Heart right ventricle (tissue), 16 donors: ENCODE results near the gene EXD2. TPM values are rescaled to one million over a fixed set of nuclear protein-coding genes. Genes with fewer than 3 reads are reported as not detected.
"Not testable (repeated sequence)": the region's sequence is repeated elsewhere in the genome, so short reads cannot be mapped to it uniquely, and the experiment has no call there.

Experiments
- ATAC-seq, 8 donors: fragments of 200-7000 bp; cut with Tn5 transposase; one replicate each; pipeline ENCODE4 v1.9.1; 2020; ENCODE audit warnings: mild to moderate bottlenecking in 8 of 8, moderate library complexity in 8 of 8, moderate number of reproducible peaks in 1 of 8
- DNase-seq, 2 donors: peaks; one replicate each; pipeline ENCODE4 v3.0.0-alpha.2; 2020
- H3K27ac ChIP-seq, 10 donors: fragments of 200-600 bp; sonication (generic) in 2 of 10; one replicate each; pipeline versions ENCODE4 v1.5.0 to v1.8.0; 2020 to 2022; ENCODE audit warnings: mild to moderate bottlenecking in 3 of 10
- H3K27me3 ChIP-seq, 7 donors: fragments of 200-600 bp; one replicate each; pipeline ENCODE4 v1.8.0; 2021 to 2022; ENCODE audit warnings: mild to moderate bottlenecking in 2 of 7
- H3K36me3 ChIP-seq, 9 donors: fragments of 200-600 bp; sonication (generic) in 1 of 9; one replicate each; pipeline versions ENCODE4 v1.5.0 to v1.8.0; 2020 to 2022; ENCODE audit warnings: mild to moderate bottlenecking in 2 of 9
- H3K4me1 ChIP-seq, 9 donors: fragments of 200-600 bp; sonication (generic) in 1 of 9; one replicate each; pipeline versions ENCODE4 v1.5.0 to v1.8.0; 2020 to 2022; ENCODE audit warnings: mild to moderate bottlenecking in 4 of 9
- H3K4me3 ChIP-seq, 10 donors: fragments of 200-600 bp; sonication (generic) in 2 of 10; one replicate each; pipeline versions ENCODE4 v1.5.0 to v1.8.0; 2020 to 2022; ENCODE audit warnings: mild to moderate bottlenecking in 7 of 10, moderate library complexity in 2 of 10
- H3K9me3 ChIP-seq, 11 donors: fragments of 200-600 bp in 10 of 11; sonication (generic) in 2 of 11; one replicate each; pipeline versions ENCODE4 v1.5.0 to v1.8.0; 2013 to 2022; ENCODE audit warnings: mild to moderate bottlenecking in 2 of 11, control low read depth in 1 of 11, moderate library complexity in 1 of 11
- CTCF ChIP-seq, 9 donors: fragments of 200-600 bp; sonication (generic) in 2 of 9; IDR thresholded peaks; one replicate each; pipeline versions ENCODE4 v1.5.0 to v1.8.0; 2021 to 2022; ENCODE audit warnings: antibody characterized with exemption in 9 of 9, mild to moderate bottlenecking in 5 of 9, moderate library complexity in 1 of 9
- WGBS, 2 donors: extraction: QIAGEN DNeasy Blood & Tissue Kit; methylation state at CpG; one replicate each; pipeline ENCODE4 v1.1.7; 2013; ENCODE audit warnings: inconsistent platforms in 1 of 2; 5-methylcytosine and 5-hydroxymethylcytosine counted together
- intact Hi-C, 10 donors: fragments of 100-400 bp; cut with DNase I; formaldehyde crosslinking; loops; one replicate each; pipeline versions ENCODE4 v1.11.1 to v1.14.2; 2022
- polyA plus RNA-seq, 2 donors: library from polyadenylated mRNA; stranded (reverse); fragments of 200-250 nt; gene quantifications; one replicate each; pipeline ENCODE4 v1.2.3, GENCODE V29; 2013
- total RNA-seq, 10 donors: library from RNA; stranded (reverse); fragmentation: NEBNext Ultra II Directional in 3 of 10; extraction: Animal tissue kit (Norgen Biotek cat#: 25700) in 3 of 10; gene quantifications; one replicate each; pipeline versions ENCODE4 v1.2.1 to v1.2.4, GENCODE V29; 2021 to 2023
- donor health status: Arrhythmogenic right ventricular cardiomyopathy.
- donor health status: ischemic (EF 13 %, LVEDD 7.1; RV severe dilation, severe dysfunction).
- donor health status: healthy with polysubstance abuse.
- donor health status: DM: no; HTN: yes; CAD: no.
- donor health status: DM: no; HTN: no; CAD: no.
- donor health status: ischemic (EF 25% LVEDD 6.9; RV normal size, moderate dysfunction).
- donor health status: ischemic (EF 25% LVEDD 5.7; RV mildly dilated, moderate dysfunction).
- donor health status: healthy.
- donor health status: DM: yes; HTN: yes; CAD: no.
- donor health status: Ischemic cardiomyopathy.
- donor health status: ischemic (EF 35%, LVEDD 5.7; RV mildly dilated, moderate dysfunction).
- donor health status: nonischemic (EF 11% LVEDD 7.7; RV severe dilation, severe dysfunction).
- donor health status: DM: yes; HTN: yes; CAD: no.
- donor health status: PGD.
- donor health status: ischemic (EF 29% LVEDD 5.4; RV normal size, mild dysfunction).
- donor health status: nonischemic (EF 23%, LVEDD 6.1; RV moderate dilation, normal function).

The EXD2 gene
- total and polyA plus RNA-seq, 12 donors, result 9.8 to 22.4 (median 16.2) TPM

GRCh38 chr14:69161590-69161989, 29.7 kb upstream of the EXD2 start:
- 74 to 75% methylated on average over 1 of the region's 1 CpG for WGBS, 2 donors
- no peak overlapping the region for H3K4me3 ChIP-seq

GRCh38 chr14:69165787-69166186, 25.5 kb upstream of the EXD2 start:
- intact Hi-C loops, H3K4me3 ChIP-seq, H3K36me3 ChIP-seq, DNase-seq, ATAC-seq, H3K4me1 ChIP-seq, H3K27ac ChIP-seq: not testable (repeated sequence)
- Histone ChIP-seq H3K9me3 (peaks cover 0 to 17% (median 0%) of the 10 kb centered on the region in 11 donors), H3K27me3 (peaks cover 0 to 14% (median 0%) of the 10 kb centered on the region in 7 donors)
- 88 to 92% methylated on average over 2 of the region's 2 CpGs for WGBS, 2 donors

More at GRCh38 chr14:69161590-69161989, 29.7 kb upstream of the EXD2 start:
- no peaks in the 10 kb centered on the region for H3K36me3 ChIP-seq
- peaks cover 0 to 17% (median 0%) of the 10 kb centered on the region in 11 donors for H3K9me3 ChIP-seq
- DNase-seq (no peak), ATAC-seq (no peak)
- peaks cover 0 to 19% (median 0%) of the 10 kb centered on the region in 7 donors for H3K27me3 ChIP-seq
- TF ChIP-seq CTCF (IDR thresholded peaks at IDR 0.05), result no peak
- intact Hi-C loops, result no loop called here
- no peaks in the 10 kb centered on the region for H3K4me1 ChIP-seq
- no peak overlapping the region for H3K27ac ChIP-seq

- Histone ChIP-seq H3K27me3 (peaks cover 0 to 6% (median 0%) of the 10 kb centered on the region in 7 donors), H3K27ac (no peak overlapping the region), H3K36me3 (no peaks in the 10 kb centered on the region), H3K4me1 (no peaks in the 10 kb centered on the region), H3K4me3 (no peak overlapping the region), H3K9me3 (no peaks in the 10 kb centered on the region)
- no peak for TF ChIP-seq CTCF (IDR thresholded peaks at IDR 0.05)
- ATAC-seq (no peak), DNase-seq (no peak)
- intact Hi-C loops, result no loop called here
- WGBS, 2 donors, result 88 to 92% methylated on average over 1 of the region's 1 CpG
Observed at GRCh38 chr14:69170839-69171238, 20.5 kb upstream of the EXD2 start.

GRCh38 chr14:69171569-69171968, 19.7 kb upstream of the EXD2 start:
- Histone ChIP-seq H3K4me1 (no peaks in the 10 kb centered on the region), H3K27me3 (peaks cover 0 to 3% (median 0%) of the 10 kb centered on the region in 7 donors), H3K36me3 (no peaks in the 10 kb centered on the region), H3K4me3 (no peak overlapping the region), H3K9me3 (no peaks in the 10 kb centered on the region), H3K27ac (no peak overlapping the region)
- intact Hi-C loops, result no loop called here
- ATAC-seq (no peak), DNase-seq (no peak)
- WGBS, 2 donors, result 94 to 98% methylated on average over 2 of the region's 2 CpGs
- TF ChIP-seq CTCF (IDR thresholded peaks at IDR 0.05), result no peak

GRCh38 chr14:69175130-69175529, 16.2 kb upstream of the EXD2 start:
- H3K27me3 ChIP-seq, result no peaks in the 10 kb centered on the region
- ATAC-seq (no peak), DNase-seq (no peak)
- no peaks in the 10 kb centered on the region for H3K9me3 ChIP-seq
- TF ChIP-seq CTCF (IDR thresholded peaks at IDR 0.05), result no peak
- no peak overlapping the region for H3K27ac ChIP-seq
- no peak overlapping the region for H3K4me3 ChIP-seq
- intact Hi-C loops, result no loop called here
- no peaks in the 10 kb centered on the region for H3K36me3 ChIP-seq
- H3K4me1 ChIP-seq, result no peaks in the 10 kb centered on the region
